ENCODE measurements around the gene HEBP1.

GRCh38 chr12:12930633-12931219, 69.3 kb downstream of the HEBP1 start:
- no peak for TF ChIP-seq EZH2phosphoT487 (IDR thresholded peaks at IDR 0.05; ENCODE audit: borderline replicate concordance, low read length)
- no peak for TF ChIP-seq CTCF (conservative IDR thresholded peaks at IDR 0.05; ENCODE audit: low read depth, low read length)

All from PC-3 (cell line).